Measurements from ENCODE around the gene ARID5B.
"Not testable (repeated sequence)": the region's sequence is repeated elsewhere in the genome, so short reads cannot be mapped to it uniquely, and the experiment has no call there.

The ARID5B gene

GRCh38 chr10:62027841-62028501, 126.5 kb downstream of the ARID5B start:
- in situ Hi-C loops (cut with HindIII; ENCODE audit: low sequenced_read_pairs): no loop called here

- in situ Hi-C loops (cut with HindIII; ENCODE audit: low sequenced_read_pairs): not testable (repeated sequence)
Measured at GRCh38 chr10:62028502-62028842, 127.0 kb downstream of the ARID5B start.

DNA sequence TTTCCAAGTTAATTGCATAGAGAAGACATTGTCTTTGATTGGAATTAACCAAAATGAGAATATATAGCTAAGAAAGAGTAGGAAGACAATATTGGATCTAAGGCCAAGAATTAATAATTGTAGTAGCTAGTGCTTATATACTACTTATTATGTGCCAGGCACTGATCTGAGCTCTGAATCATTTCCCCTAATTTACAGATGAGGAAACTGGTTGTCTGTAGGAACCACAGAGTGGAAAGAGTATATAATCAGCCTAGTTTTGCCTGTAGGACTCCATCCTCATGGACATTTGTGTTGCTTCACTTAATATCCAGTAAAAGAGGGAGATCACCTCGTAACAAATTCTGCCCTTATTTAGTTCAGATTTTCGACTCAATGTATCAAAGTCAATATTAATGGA, 127.9 kb downstream of the ARID5B start:
- in situ Hi-C loops (cut with HindIII; ENCODE audit: low sequenced_read_pairs): no loop called here

GRCh38 chr10:62031507-62031906, 130.0 kb downstream of the ARID5B start:
- in situ Hi-C loops (cut with HindIII; ENCODE audit: low sequenced_read_pairs): no loop called here

DNA sequence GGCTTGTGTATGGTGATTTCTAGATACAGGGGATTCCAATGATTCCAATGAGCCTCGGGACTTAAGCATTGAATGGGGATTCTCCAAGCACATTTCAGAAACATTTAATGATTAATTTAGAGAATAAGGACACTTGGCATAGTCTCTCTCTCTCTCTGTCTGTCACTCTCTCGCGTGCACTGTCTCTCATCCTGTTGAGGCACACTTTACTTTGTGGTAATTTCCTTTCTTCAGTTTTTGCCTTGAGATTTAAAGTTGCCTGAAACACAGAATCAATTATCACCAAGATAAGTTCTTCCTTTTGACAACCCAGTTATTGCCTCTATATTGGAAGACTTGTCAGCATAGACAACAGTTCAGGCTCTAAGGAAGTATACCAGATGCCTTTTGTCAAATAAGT, 131.6 kb downstream of the ARID5B start:
- in situ Hi-C loops (cut with HindIII; ENCODE audit: low sequenced_read_pairs): no loop called here

GRCh38 chr10:62034096-62034640, 132.7 kb downstream of the ARID5B start:
- in situ Hi-C loops (cut with HindIII; ENCODE audit: low sequenced_read_pairs): no loop called here

- in situ Hi-C loops (cut with HindIII; ENCODE audit: low sequenced_read_pairs): no loop called here
Measured at GRCh38 chr10:62036186-62037081, 134.9 kb downstream of the ARID5B start.

DNA sequence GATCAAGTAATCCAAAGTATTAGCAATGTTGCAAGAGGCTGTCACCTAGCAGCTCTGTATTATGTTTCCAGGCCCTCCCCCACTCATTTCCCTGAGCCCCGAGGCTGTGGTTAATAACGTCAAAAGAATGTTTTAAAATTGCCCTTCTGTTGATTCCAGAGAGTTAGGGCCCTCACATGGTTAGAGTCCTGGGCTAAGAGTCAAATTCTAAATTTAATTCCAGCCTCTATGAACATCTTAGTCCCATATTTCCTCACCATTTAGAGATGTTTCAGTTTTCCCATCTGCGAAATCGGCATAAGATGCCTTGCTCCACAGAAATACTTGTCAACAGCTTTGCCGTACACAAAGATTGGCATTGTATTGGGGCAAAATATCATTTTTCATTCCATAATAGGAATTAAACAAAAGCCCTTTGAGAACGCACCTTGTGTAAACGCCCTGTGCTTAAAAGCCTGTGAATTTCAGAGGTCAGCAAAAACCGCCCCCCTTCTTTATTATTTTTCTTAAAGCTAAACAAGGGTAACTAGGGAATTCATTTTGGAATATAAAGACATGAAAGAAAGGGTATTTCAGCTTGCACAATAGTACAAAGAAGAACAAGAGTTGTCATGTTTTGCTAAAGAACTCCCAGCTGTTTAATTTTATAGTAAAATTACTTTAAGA, 135.8 kb downstream of the ARID5B start:
- in situ Hi-C loops (cut with HindIII; ENCODE audit: low sequenced_read_pairs): no loop called here

DNA sequence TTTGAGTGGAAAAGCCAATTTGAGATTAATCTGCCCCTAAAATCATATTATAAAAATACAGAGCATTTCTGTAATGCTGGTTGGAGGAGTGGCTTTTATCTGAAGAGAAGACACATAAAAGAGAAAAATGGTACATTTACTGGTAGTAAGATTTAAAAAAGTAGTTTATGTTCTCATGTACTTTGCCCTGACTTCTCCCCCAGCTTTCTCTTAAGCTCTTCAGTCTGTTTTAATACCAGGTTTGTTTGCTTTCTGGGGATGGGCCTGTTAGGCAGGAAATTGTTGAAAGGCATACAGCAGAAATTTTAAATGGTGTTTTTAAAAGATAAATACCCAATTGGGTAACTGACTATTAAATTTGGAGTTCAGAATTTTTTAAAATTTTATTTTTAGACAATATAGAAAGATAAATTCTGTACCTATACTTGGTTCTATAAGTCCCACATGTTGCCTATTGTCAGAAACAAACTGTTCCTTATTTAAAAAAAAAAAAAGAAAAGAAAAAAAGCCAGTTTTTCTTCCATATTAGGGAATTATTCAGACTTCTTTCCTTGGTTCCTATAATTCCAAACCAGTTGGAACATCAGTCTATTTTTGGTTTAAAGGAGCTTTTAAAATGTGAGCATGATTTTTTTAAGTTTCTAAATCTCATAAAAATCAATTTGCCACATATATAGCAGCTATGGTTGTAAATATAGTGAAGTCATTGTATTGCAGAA, 136.6 kb downstream of the ARID5B start:
- in situ Hi-C loops (cut with HindIII; ENCODE audit: low sequenced_read_pairs): no loop called here

- in situ Hi-C loops (cut with HindIII; ENCODE audit: low sequenced_read_pairs): no loop called here
Measured at GRCh38 chr10:62038609-62039190, 137.2 kb downstream of the ARID5B start.

DNA sequence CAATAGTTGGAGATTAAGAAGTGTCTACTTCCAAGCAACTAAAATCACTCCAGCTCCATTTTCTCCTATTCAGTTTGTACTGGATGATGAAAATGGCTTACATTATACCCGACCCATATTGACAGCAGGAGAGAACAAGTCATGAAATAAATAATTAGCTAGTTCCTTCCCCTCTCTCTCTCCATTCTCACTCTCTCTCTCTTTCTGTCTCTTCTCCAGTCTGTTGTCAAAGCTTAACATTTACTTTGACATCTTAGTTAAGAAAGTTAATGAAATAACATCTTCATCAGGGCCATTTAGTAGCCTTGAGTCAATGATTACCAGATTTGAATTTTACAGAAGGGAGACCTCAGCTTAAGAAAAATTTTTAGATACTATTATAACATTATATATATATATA, 138.5 kb downstream of the ARID5B start:
- in situ Hi-C loops (cut with HindIII; ENCODE audit: low sequenced_read_pairs): no loop called here

- in situ Hi-C loops (cut with HindIII; ENCODE audit: low sequenced_read_pairs): no loop called here
Measured at GRCh38 chr10:62040881-62041280, 139.4 kb downstream of the ARID5B start.

DNA sequence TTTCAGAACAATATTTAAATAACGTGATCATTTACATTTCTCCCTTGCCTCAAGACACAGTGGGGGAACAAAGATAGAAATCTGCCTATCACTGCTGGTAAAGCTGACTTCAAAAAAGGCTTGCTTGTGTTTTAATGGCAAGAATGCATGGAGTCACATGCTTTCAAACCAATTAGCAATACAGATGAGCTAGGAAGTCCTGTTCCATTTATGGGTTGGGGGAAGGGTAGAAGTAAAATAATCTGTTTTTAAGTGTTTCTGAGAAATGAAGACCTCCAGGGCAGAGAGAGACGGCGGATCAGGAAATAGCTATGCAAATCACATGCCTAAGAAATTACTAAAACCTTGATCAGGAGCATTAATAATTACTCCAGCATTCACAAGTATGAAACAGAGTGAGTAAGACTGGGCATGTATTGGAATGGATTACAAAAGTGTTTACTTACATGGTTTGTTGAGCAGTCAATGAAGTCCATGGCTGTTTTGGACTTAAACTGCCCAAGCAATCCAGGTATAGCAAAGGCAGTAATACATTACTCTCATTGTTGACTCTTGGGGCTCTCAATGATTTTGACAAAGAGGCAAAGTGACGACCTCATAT, 142.0 kb downstream of the ARID5B start:
- in situ Hi-C loops (cut with HindIII; ENCODE audit: low sequenced_read_pairs): no loop called here

DNA sequence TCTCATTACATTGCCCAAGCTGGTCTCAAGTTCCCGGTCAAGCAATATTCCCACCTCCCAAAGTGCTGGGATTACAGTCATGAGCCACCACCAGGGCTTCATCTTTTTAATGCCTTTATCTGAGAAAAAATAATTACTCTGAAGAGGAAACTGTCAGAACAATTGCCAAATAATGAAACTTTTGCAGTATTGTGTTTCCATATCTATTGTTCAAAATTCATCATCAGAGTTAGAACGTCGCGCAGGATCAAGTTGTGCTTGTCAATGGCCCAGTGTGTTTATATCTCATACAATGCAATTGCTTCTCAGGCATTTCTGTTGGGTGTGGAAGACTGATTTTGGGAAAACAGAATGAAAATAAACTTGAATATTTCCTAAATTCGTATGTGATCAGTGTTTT, 143.1 kb downstream of the ARID5B start:
- in situ Hi-C loops (cut with HindIII; ENCODE audit: low sequenced_read_pairs): no loop called here

- in situ Hi-C loops (cut with HindIII; ENCODE audit: low sequenced_read_pairs): no loop called here
Measured at GRCh38 chr10:62045765-62046521, 144.4 kb downstream of the ARID5B start.

- in situ Hi-C loops (cut with HindIII; ENCODE audit: low sequenced_read_pairs): no loop called here
Measured at GRCh38 chr10:62046522-62047227, 145.2 kb downstream of the ARID5B start.

- in situ Hi-C loops (cut with HindIII; ENCODE audit: low sequenced_read_pairs): no loop called here
Measured at GRCh38 chr10:62047228-62047892, 145.9 kb downstream of the ARID5B start.

DNA sequence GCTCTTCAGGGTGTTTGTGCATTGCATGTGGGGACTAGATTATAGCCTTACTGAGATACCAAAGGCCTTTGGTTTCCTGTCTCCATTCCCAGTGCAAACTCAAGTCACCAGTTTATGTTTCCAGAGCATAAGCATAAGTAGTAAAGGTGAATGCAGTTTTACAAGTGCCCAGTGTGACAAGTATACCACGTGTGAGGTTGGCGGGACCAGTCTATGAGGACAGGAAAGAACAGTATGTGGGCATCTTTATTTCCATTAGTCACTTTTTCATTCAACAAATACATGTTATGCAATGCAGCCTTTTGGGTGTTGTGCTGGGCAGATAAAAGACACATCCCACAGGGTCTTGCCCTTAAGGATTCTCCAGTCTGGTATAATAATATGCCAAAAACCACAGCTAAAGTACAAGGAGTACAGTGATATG, 146.5 kb downstream of the ARID5B start:
- in situ Hi-C loops (cut with HindIII; ENCODE audit: low sequenced_read_pairs): no loop called here
